Measurements from ENCODE around the gene PLCG1. TPM values are rescaled to one million over a fixed set of nuclear protein-coding genes. Genes with fewer than 3 reads are reported as not detected.

Gene PLCG1
- total RNA-seq, 1 experiment from 2014 or later = 33.2 TPM

DNA sequence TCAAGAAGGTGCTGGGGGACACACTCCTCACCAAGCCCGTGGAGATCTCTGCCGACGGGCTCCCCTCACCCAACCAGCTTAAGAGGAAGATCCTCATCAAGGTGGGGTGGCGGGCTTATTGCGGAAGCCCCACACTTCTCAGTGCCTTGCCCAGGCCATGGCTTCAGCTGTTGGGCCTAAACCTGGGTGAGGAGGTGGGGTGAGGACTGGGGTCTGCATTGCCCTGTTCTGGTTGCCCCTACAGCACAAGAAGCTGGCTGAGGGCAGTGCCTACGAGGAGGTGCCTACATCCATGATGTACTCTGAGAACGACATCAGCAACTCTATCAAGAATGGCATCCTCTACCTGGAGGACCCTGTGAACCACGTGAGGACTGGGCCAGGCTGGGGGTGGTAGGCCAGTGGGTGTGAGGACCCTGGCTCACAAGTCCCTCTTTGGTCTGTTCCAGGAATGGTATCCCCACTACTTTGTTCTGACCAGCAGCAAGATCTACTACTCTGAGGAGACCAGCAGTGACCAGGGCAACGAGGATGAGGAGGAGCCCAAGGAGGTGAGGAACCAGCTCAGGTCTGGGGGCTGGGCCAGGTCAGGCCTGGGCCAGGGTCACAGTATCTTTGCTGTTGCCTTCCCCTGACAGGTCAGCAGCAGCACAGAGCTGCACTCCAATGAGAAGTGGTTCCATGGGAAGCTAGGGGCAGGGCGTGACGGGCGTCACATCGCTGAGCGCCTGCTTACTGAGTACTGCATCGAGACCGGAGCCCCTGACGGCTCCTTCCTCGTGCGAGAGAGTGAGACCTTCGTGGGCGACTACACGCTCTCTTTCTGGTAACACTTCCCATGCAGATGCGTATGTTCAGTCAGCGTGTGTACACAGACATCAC is 27.9 kb downstream of the PLCG1 start:
- Mint-ChIP-seq H3K4me1 (ENCODE audit: insufficient read depth, unreplicated experiment) (peaks cover 10% of the 10 kb centered on the region), H3K36me3 (ENCODE audit: insufficient read depth, unreplicated experiment) (peaks cover 43% of the 10 kb centered on the region), H3K4me3 (ENCODE audit: unreplicated experiment) (no peak overlapping the region), H3K9me3 (ENCODE audit: unreplicated experiment) (no peaks in the 10 kb centered on the region), H3K27me3 (ENCODE audit: insufficient read depth, unreplicated experiment) (no peaks in the 10 kb centered on the region), H3K27ac (ENCODE audit: low read depth, unreplicated experiment) (no peak overlapping the region)
- ChIA-PET POLR2A (interaction anchor here (1.2 kb wide), 1 partner anchor 11 kb away, joined by 4 read pairs; no protein-coding TSS in a partner anchor), CTCF (interaction anchor here (0.5 to 16.9 kb wide), 7 partner anchors 8 to 1293 kb away, joined by 3 to 314 read pairs (median 4); partner anchors contain the start of gene LPIN3)
- TSS peak; percentile 33 for BruUV-seq (replicated peaks)
- intact Hi-C loops (cut with micrococcal nuclease) = no loop called here
- TF ChIP-seq, protein P1, sequence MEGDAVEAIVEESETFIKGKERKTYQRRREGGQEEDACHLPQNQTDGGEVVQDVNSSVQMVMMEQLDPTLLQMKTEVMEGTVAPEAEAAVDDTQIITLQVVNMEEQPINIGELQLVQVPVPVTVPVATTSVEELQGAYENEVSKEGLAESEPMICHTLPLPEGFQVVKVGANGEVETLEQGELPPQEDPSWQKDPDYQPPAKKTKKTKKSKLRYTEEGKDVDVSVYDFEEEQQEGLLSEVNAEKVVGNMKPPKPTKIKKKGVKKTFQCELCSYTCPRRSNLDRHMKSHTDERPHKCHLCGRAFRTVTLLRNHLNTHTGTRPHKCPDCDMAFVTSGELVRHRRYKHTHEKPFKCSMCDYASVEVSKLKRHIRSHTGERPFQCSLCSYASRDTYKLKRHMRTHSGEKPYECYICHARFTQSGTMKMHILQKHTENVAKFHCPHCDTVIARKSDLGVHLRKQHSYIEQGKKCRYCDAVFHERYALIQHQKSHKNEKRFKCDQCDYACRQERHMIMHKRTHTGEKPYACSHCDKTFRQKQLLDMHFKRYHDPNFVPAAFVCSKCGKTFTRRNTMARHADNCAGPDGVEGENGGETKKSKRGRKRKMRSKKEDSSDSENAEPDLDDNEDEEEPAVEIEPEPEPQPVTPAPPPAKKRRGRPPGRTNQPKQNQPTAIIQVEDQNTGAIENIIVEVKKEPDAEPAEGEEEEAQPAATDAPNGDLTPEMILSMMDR (IDR thresholded peaks at IDR 0.05; ENCODE audit: unreplicated experiment) = no peak
- DNase-seq (ENCODE audit: unreplicated experiment) = no peak

DNA sequence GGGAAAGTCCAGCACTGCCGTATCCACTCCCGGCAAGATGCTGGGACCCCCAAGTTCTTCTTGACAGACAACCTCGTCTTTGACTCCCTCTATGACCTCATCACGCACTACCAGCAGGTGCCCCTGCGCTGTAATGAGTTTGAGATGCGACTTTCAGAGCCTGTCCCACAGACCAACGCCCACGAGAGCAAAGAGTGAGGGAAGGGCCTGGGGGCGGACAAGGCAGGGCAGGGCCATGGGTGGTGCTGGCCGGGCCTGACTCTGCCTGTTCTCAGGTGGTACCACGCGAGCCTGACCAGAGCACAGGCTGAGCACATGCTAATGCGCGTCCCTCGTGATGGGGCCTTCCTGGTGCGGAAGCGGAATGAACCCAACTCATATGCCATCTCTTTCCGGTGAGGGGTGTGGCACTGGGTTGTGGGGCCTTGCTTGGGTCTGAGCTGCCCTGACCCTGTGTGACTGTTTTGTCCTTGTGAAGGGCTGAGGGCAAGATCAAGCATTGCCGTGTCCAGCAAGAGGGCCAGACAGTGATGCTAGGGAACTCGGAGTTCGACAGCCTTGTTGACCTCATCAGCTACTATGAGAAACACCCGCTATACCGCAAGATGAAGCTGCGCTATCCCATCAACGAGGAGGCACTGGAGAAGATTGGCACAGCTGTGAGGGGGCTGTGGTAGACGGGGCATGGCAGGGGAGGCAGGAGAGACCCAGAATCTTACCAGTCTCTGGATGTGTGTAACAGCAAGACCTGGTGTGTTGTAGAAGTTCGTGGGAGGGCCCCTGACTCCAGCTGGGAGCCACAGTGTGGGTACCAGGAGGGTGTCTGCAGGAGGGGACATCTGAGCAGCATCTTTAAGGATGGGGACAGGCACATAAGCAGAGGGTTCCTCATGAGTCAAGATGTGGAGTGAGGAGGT is 29.1 kb downstream of the PLCG1 start:
- no TSS peak for BruUV-seq (replicated peaks)
- no peak for DNase-seq (ENCODE audit: unreplicated experiment)
- Mint-ChIP-seq H3K27me3 (ENCODE audit: insufficient read depth, unreplicated experiment) (no peaks in the 10 kb centered on the region), H3K36me3 (ENCODE audit: insufficient read depth, unreplicated experiment) (peaks cover 43% of the 10 kb centered on the region), H3K4me1 (ENCODE audit: insufficient read depth, unreplicated experiment) (peaks cover 10% of the 10 kb centered on the region), H3K27ac (ENCODE audit: low read depth, unreplicated experiment) (peak overlapping the region; percentile 6), H3K9me3 (ENCODE audit: unreplicated experiment) (no peaks in the 10 kb centered on the region), H3K4me3 (ENCODE audit: unreplicated experiment) (no peak overlapping the region)
- intact Hi-C loops (cut with micrococcal nuclease) = no loop called here
- ChIA-PET POLR2A (interaction anchor here (0.6 to 1.2 kb wide), 2 partner anchors 9 to 193 kb away, joined by 3 read pairs; no protein-coding TSS in a partner anchor), CTCF (interaction anchor here (0.8 to 16.9 kb wide), 6 partner anchors 20 to 1294 kb away, joined by 3 to 314 read pairs (median 9); partner anchors contain the start of gene LPIN3)
- TF ChIP-seq, protein P1 (IDR thresholded peaks at IDR 0.05; ENCODE audit: unreplicated experiment) = no peak

DNA sequence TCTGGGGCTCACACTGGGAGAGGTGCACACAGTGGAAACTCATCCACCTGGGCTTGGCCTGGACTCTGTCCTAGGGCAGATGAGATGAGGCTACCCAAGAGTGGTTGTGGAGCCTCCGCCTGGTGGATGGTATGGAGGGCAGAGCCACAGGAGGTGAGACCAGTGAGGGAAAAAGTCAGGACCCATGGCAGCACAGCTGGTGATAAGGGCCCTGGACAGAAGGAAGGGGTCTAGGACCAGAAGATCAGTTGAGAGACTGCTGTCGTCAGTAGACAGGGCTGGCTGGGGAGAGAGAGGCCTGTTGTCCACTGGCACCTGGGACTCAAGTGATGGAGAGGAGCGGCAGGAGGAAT is 29.8 kb downstream of the PLCG1 start:
- peak overlapping the region; percentile 6 for H3K27ac Mint-ChIP-seq (ENCODE audit: low read depth, unreplicated experiment)
- H3K36me3 Mint-ChIP-seq (ENCODE audit: insufficient read depth, unreplicated experiment) = peaks cover 49% of the 10 kb centered on the region
- no TSS peak for BruUV-seq (replicated peaks)
- ChIA-PET POLR2A (interaction anchor here (1.2 kb wide), 1 partner anchor 10 kb away, joined by 3 read pairs; no protein-coding TSS in a partner anchor), CTCF (interaction anchor here (1.3 to 16.9 kb wide), 6 partner anchors 21 to 244 kb away, joined by 4 to 314 read pairs (median 9); partner anchors contain the start of gene LPIN3)
- TF ChIP-seq, protein P1 (IDR thresholded peaks at IDR 0.05; ENCODE audit: unreplicated experiment) = no peak
- peaks cover 15% of the 10 kb centered on the region for H3K4me1 Mint-ChIP-seq (ENCODE audit: insufficient read depth, unreplicated experiment)
- H3K4me3 Mint-ChIP-seq (ENCODE audit: unreplicated experiment) = no peak overlapping the region
- intact Hi-C loops (cut with micrococcal nuclease) = no loop called here
- H3K9me3 Mint-ChIP-seq (ENCODE audit: unreplicated experiment) = no peaks in the 10 kb centered on the region
- DNase-seq (ENCODE audit: unreplicated experiment) = no peak
- no peaks in the 10 kb centered on the region for H3K27me3 Mint-ChIP-seq (ENCODE audit: insufficient read depth, unreplicated experiment)
